Right atrium auricular region (tissue), 2 donors: ENCODE measurements around the gene PTGER3. TPM values are rescaled to one million over a fixed set of nuclear protein-coding genes. Genes with fewer than 3 reads are reported as not detected.
"Not testable (repeated sequence)": the region's sequence is repeated elsewhere in the genome, so short reads cannot be mapped to it uniquely, and the experiment has no call there.

Source experiments
- DNase-seq: peaks from one replicate; pipeline ENCODE4 v3.0.0-alpha.2; 2019; ENCODE audit warnings: low spot score
- H3K27ac ChIP-seq, 2 donors: fragments of 200-600 bp; sonication (generic); 1 replicate in 1 of 2; 2 replicates in 1 of 2; pipeline ENCODE4 v1.5.1; 2016 to 2019
- H3K27me3 ChIP-seq, 2 donors: fragments of 200-600 bp; sonication (generic); one replicate each; pipeline versions ENCODE4 v1.5.1 to v1.6.0; 2017 to 2019
- H3K36me3 ChIP-seq: fragments of 200-600 bp; sonication (generic); one replicate; pipeline ENCODE4 v1.5.1; 2016
- H3K4me1 ChIP-seq, 2 donors: fragments of 200-600 bp; sonication (generic); one replicate each; pipeline versions ENCODE4 v1.5.1 to v1.6.0; 2017 to 2019
- H3K4me3 ChIP-seq, 2 donors: fragments of 200-600 bp; sonication (generic); 1 replicate in 1 of 2; 2 replicates in 1 of 2; pipeline ENCODE4 v1.5.1; 2017 to 2019; ENCODE audit warnings: mild to moderate bottlenecking in 1 of 2, moderate library complexity in 1 of 2
- H3K9me3 ChIP-seq, 2 donors: fragments of 200-600 bp; sonication (generic); one replicate each; pipeline ENCODE4 v1.5.1; 2019
- microRNA counts, 2 donors: library from miRNA; unstranded; fragments of <30 nt; microRNA quantifications; one replicate each; lab custom pipeline; 2016 to 2017
- microRNA-seq, 2 donors: library from miRNA; unstranded; fragments of <30 nt; microRNA quantifications; one replicate each; pipeline ENCODE4, GENCODE V29; 2016 to 2017; ENCODE audit warnings: borderline number of aligned reads in 2 of 2, borderline replicate concordance in 1 of 2
- total RNA-seq, 2 donors: library from RNA; depleted of rRNA; stranded (reverse); fragments of >200 nt; gene quantifications; one replicate each; pipeline ENCODE4 v1.1.0, GENCODE V29; 2016
- TF ChIP-seq, protein P1 (sequence below), 2 donors: fragments of 200-600 bp; sonication (generic); IDR thresholded peaks; one replicate each; pipeline ENCODE4 v1.5.1; 2019; ENCODE audit warnings: antibody characterized with exemption in 2 of 2

Gene PTGER3
- total RNA-seq, 2 donors from 2014 or later, result 0.52 to 4.6 TPM

DNA sequence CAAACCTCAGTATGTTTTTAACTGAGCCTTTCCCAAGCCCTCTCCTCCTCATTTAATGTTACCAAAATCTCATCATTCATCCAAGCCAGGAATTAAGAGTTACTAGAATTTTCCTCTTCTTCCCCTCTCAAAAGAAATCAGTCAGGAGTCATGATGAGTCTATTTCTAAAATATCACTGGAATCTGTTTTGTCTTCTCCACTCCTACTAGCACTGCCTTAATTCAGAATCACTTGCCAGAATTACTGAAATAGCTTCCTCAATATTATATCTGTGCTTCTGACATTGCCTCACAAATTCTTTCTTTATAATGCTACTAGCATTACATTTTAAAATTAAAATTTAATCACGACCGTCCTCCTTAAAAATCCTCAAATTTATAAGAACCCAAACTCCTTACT, 106.1 kb downstream of the PTGER3 start:
- DNase-seq, result no peak
- Histone ChIP-seq H3K27ac (no peak overlapping the region), H3K27me3 (no peaks in the 10 kb centered on the region), H3K4me3 (no peak overlapping the region), H3K9me3 (no peaks in the 10 kb centered on the region), H3K4me1 (no peaks in the 10 kb centered on the region), H3K36me3 (no peaks in the 10 kb centered on the region)
- TF ChIP-seq, protein P1, sequence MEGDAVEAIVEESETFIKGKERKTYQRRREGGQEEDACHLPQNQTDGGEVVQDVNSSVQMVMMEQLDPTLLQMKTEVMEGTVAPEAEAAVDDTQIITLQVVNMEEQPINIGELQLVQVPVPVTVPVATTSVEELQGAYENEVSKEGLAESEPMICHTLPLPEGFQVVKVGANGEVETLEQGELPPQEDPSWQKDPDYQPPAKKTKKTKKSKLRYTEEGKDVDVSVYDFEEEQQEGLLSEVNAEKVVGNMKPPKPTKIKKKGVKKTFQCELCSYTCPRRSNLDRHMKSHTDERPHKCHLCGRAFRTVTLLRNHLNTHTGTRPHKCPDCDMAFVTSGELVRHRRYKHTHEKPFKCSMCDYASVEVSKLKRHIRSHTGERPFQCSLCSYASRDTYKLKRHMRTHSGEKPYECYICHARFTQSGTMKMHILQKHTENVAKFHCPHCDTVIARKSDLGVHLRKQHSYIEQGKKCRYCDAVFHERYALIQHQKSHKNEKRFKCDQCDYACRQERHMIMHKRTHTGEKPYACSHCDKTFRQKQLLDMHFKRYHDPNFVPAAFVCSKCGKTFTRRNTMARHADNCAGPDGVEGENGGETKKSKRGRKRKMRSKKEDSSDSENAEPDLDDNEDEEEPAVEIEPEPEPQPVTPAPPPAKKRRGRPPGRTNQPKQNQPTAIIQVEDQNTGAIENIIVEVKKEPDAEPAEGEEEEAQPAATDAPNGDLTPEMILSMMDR (IDR thresholded peaks at IDR 0.05), result no peak

DNA sequence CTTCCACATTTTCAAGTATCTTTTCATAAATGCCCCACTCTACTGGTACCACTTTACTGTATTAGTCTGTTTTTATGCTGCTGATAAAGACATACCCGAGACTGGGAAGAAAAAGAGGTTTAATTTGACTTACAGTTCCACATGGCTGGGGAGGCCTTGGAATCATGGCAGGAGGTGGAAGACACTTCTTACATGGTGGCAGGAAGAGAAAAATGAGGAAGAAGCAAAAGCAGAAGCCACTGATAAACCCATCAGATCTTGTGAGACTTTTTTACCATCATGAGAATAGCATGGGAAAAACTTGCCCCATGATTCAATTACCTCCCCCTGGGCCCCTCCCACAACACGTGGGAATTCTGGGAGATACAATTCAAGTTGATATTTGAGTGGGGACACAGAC, 107.2 kb downstream of the PTGER3 start:
- not testable (repeated sequence) for H3K27ac ChIP-seq, DNase-seq, H3K9me3 ChIP-seq, H3K4me1 ChIP-seq, H3K36me3 ChIP-seq, H3K4me3 ChIP-seq, H3K27me3 ChIP-seq

DNA sequence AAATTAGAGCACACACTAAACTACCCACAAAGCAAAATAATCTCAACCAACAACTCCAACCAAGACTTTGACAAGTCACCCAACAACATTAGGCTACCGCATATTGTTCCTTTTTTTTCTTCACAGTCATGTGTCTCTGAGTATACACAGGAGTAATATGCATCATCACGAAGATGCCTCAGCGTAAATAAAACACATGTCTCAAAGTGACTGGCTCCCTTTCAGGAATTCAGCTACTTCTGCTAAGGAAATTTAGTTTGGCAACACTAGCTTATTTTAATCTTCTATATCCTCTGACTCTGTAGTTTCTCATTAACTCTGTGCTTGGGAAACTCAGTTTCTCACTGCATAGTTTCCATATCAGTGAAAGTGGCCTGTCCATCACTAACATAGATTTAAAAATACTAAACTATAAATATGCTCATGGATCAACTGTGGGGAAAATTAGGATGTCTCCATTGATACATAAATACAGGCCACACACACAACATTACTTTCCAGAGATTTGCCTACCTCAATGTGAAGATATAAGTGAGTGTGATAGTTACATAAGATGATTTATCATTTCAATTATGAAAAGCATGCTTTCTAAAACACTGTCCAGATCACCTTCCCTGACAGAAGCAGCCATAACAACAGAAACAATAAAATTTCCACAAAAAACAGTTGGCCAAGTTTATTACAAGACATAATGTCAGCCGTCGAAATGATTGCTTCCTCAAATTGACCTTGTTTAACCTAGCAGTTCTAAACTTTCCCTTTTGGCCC, 113.2 kb downstream of the PTGER3 start:
- Histone ChIP-seq H3K4me3 (no peak overlapping the region), H3K36me3 (no peaks in the 10 kb centered on the region), H3K27ac (no peak overlapping the region), H3K9me3 (no peaks in the 10 kb centered on the region), H3K4me1 (no peaks in the 10 kb centered on the region), H3K27me3 (no peaks in the 10 kb centered on the region)
- no peak for DNase-seq
- TF ChIP-seq, protein P1 (IDR thresholded peaks at IDR 0.05), result no peak

DNA sequence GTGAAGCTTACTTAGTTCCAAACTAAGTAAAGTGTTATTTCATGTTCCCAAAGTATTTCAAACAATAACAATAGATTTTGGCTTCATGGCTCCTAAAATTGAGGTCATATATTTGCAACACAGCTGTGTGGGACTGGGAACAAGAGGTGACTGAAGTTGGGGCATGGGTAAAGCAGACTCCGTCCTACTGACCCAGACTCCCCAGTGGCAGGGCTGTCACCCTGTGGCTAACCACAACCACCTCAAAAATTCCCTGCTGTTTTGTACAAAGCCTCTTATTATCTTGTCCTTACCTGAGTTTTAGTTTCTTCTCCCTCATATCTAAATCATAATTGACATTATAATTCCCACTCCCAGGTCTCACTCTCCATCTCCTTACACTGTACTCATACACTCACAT, 117.6 kb downstream of the PTGER3 start:
- TF ChIP-seq, protein P1 (IDR thresholded peaks at IDR 0.05), result no peak
- no peak for DNase-seq
- H3K9me3 ChIP-seq, result no peaks in the 10 kb centered on the region
- no peak overlapping the region for H3K27ac ChIP-seq
- no peak overlapping the region for H3K4me3 ChIP-seq
- H3K27me3 ChIP-seq, result no peaks in the 10 kb centered on the region
- H3K4me1 ChIP-seq, result no peaks in the 10 kb centered on the region
- H3K36me3 ChIP-seq, result no peaks in the 10 kb centered on the region

DNA sequence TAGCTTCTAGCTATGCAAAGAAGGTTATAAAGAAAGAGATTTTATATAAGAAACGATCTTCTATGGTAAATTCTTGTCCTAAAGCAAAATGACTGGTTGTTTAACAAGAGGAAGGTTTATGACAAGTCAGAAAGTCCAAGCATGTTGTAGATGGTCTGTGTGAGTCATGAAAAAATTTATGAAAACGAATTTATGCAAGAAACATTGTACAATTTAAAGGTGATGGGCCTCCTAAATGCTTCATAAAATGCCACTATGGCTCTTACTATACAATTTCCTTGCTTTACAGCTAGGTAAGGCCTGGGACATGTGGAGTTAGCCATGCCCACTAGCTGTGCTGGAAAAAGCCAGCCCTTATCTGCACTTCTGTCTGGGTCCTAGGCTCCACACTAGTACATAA, 125.4 kb downstream of the PTGER3 start:
- Histone ChIP-seq H3K27ac (no peak overlapping the region), H3K4me1 (no peaks in the 10 kb centered on the region), H3K9me3 (peaks cover 5 to 11% of the 10 kb centered on the region in 2 donors), H3K27me3 (no peaks in the 10 kb centered on the region), H3K4me3 (no peak overlapping the region), H3K36me3 (no peaks in the 10 kb centered on the region)
- TF ChIP-seq, protein P1 (IDR thresholded peaks at IDR 0.05), result no peak
- DNase-seq, result no peak

MicroRNA genes within 50 kb of the gene (microRNA counts, 767-probe panel; counts per million panel counts)
- 2,736 to 5,314 counts per million in 2 donors for microRNA hsa-miR-186-5p (lab: Ali Mortazavi, UCI)

Small RNA genes within 50 kb of the gene (microRNA-seq; reads per million reads assigned to microRNA genes)
- 515 to 715 reads per million in 2 donors for gene MIR186

Other genes starting within 250 kb of the PTGER3 start
- 10 to 100 TPM; 23.5 to 37.9 TPM for gene ZRANB2, start 33.2 kb upstream of the PTGER3 start, total RNA-seq